NOMO-1 treated with DMSO at 0.1 percent for 48 hours (cell line): ENCODE measurements around the gene RAB19.
"Not testable (repeated sequence)": the region's sequence is repeated elsewhere in the genome, so short reads cannot be mapped to it uniquely, and the experiment has no call there.

Experiments
- DNase-seq: peaks from one replicate; lab custom pipeline; 2025; ENCODE audit not compliant: unreplicated experiment; lab: John Stamatoyannopoulos, UW

Gene RAB19

DNA sequence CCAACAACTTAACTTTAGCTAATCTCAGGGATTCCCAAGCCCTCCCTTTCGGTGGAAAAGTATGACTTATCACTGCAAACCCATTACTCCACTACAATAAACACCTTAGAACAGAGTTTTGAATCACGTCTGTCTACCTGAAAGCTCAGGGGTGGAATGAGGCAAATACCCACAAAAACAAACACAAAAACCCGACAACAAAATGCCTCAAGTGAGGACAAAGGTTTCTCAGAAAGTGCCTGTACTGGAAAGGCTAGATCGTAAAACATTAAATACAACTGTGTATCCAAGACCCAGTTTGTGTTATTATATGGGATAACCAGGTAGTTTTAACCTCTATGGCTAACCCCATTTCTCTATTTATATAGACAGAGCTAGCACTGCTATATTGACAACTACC lies 49.4 kb downstream of the RAB19 start:
- no peak for DNase-seq

GRCh38 chr7:140453785-140454656 lies 50.2 kb downstream of the RAB19 start:
- DNase-seq: not testable (repeated sequence)

DNA sequence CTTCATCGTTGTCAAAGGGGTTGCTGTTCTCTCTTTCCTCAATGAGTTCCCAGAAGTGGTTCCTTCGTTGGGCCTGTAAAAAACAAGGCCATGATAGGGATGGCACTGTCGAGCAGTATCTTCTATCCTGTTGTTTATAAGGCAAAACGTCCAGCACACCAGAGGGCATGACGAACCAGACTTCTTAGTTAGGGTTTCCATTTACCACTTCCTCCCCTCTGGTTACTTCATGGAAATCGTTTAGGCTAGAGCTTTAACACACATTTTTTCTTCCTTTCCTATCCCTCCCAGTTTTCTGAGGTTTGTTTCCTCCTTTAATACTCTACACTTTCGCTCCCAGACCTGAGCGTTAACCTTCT lies 50.8 kb downstream of the RAB19 start:
- no peak for DNase-seq

DNA sequence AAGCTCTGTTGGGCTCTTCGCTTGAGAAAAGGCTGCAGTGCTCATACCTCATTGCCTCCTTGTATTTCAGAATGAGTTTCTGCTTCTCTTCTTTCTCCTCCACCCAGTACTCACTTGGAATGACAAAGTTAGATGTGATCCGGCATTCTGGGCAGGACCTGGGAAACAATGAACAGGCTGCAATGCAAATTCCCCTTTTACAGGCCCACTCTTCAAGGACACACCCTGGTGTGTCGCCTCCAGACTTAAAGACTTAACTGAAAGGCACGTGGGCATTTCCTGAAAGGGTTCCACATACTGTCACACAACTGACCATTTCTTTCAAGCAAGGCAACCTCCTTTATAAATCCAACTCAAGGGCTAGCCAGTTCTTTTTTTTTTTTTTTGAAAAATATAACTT lies 51.9 kb downstream of the RAB19 start:
- no peak for DNase-seq

DNA sequence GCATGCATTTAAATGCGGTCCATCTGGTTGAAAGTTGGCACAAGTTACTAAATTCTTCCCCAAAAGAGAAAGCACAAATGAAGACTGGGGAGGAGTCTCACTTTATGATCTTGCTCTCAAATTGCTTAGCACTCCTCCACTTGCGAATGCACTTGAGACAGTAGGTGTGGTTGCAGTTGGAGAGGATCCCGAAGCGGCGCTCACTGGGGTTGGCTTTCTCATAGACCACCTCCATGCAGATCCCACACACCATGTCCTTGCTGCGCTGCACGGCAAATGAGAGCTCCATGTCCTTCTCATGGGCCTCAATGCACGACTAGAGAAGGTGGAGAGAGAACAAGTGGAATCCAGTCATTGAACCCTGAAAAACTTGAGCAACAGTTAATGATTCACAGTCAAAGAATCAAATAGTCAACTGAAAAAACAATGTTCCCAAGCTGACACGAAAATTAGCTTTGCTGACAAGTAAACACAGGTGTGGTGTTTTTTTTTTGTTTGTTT lies 52.7 kb downstream of the RAB19 start:
- no peak for DNase-seq

- DNase-seq: no peak
Observed at GRCh38 chr7:140458201-140458600, 54.3 kb downstream of the RAB19 start.

GRCh38 chr7:140458916-140459315 lies 55.1 kb downstream of the RAB19 start:
- DNase-seq: no peak

DNA sequence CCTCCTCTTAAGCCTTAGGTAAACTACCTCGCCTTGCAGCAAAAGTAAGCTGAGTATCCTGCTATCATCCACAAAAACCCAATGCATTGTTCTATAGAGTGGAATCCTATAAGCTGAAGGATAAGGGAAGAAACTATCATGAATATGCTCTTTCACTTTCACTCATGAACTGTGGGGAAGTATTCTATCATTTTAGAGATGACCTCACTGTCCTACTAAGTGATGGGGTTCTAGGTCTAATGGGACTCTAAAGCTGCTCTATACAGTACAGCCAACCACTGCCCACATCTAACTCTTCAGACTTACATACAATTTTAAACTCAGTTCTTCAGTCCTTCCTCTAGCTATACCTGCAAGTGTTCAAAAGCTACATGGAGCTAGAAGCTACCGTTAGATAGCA lies 59.3 kb downstream of the RAB19 start:
- DNase-seq: no peak

DNA sequence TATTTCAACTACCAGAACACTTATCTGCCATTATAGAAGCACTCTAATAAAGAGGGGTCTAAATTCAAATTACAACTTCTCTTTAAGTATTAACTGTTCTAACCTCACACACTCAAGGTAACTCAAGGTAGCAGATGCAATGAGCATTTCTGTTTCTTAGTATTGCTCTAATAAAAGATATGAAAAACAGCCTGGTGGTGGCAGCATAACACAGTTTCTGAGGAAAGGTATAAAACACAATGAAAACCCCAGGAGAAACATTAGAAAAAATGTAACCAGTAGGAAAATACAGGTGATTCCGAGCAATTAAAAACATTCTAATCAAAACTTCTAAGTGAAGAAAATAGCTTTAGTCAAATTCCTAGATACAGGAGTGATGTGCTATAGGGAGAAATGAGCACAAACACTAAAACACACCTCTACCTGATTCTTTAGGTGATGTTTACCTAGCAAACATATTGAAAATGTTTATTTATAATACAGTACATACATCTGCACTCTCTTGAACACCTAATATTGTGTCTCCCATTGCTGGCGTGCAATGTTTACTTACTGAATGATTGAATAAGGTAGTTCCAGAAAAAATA lies 72.0 kb downstream of the RAB19 start:
- peak; percentile 36 for DNase-seq

DNA sequence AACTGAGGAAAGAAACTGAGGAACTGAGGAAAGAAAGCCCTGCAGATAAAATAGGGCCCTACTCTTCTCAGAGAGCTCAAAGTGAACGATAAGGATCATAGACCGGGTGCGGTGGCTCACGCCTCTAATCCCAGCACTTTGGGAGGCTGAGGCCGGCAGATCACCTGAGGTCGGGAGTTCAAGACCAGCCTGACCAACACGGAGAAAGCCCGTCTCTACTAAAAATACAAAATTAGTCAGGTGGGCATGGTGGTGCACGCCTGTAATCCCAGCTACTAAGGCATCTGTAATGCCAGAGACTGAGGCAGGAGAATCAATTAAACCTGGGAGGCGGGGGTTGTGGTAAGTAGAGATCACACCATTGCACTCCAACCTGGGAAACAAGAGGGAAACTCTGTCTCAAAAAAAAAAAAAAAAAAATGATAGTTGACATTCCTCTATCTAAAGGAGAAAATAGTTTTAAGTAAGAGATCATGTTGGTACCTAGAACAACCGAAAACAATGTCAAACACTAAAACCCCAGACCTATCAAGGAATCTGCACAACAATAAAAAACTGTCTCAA lies 72.9 kb downstream of the RAB19 start:
- DNase-seq: no peak
